Measurements from ENCODE around the gene MED8. TPM values are rescaled to one million over a fixed set of nuclear protein-coding genes. Genes with fewer than 3 reads are reported as not detected.

The MED8 gene
- total RNA-seq, 5 donors from 2014 or later (not counting 1 experiment from before 2014, with no cell fraction given): 11.4 to 32.9 (median 29.5) TPM

- ATAC-seq (replicated peaks in 1 of 4) (no peak), DNase-seq (no peak)
- POLR2A ChIA-PET: no interaction called here
- H3K36me3 ChIP-seq (ENCODE audit: control insufficient read depth in 2 of 2, extremely low read depth in 1 of 2, insufficient read depth in 1 of 2, low read length in 1 of 2): peaks cover 22 to 68% of the 10 kb centered on the region in 2 donors
- 100% methylated on average over 2 of the region's 3 CpGs for WGBS (ENCODE audit: insufficient coverage)
- H3K4me1 ChIP-seq (ENCODE audit: control insufficient read depth in 1 of 2, extremely low read depth in 1 of 2, insufficient read depth in 2 of 2, low read length in 2 of 2): no peaks in the 10 kb centered on the region
- no peaks in the 10 kb centered on the region for H3K27me3 ChIP-seq (replicated peaks in 1 of 2; ENCODE audit: control insufficient read depth in 2 of 2, extremely low read depth in 1 of 2, insufficient read depth in 2 of 2, low read length in 1 of 2)
- no peak overlapping the region for H3K4me3 Mint-ChIP-seq
- peaks cover 37% of the 10 kb centered on the region for H3K36me3 Mint-ChIP-seq
- H3K9me3 ChIP-seq: no peaks in the 10 kb centered on the region
- H3K27ac ChIP-seq (ENCODE audit: low read length): no peak overlapping the region
- no peaks in the 10 kb centered on the region for H3K4me1 Mint-ChIP-seq
- no peaks in the 10 kb centered on the region for H3K9me3 Mint-ChIP-seq
- no peak overlapping the region for H3K4me3 ChIP-seq (ENCODE audit: control insufficient read depth in 1 of 2, extremely low read depth in 1 of 2, low read length in 1 of 2)
- no peaks in the 10 kb centered on the region for H3K27me3 Mint-ChIP-seq
- CTCF ChIA-PET: interaction anchor here in 1 of 2 donors (0.6 kb wide), 1 partner anchor 82 kb away, joined by 3 read pairs; no protein-coding TSS in a partner anchor
- no peak overlapping the region for H3K27ac Mint-ChIP-seq
Measured at GRCh38 chr1:43436371-43436770, 46.8 kb upstream of the MED8 start.

- Histone ChIP-seq H3K27ac (ENCODE audit: low read length) (no peak overlapping the region), H3K9me3 (no peaks in the 10 kb centered on the region), H3K27me3 (replicated peaks in 1 of 2; ENCODE audit: control insufficient read depth in 2 of 2, extremely low read depth in 1 of 2, insufficient read depth in 2 of 2, low read length in 1 of 2) (no peaks in the 10 kb centered on the region), H3K4me1 (ENCODE audit: control insufficient read depth in 1 of 2, extremely low read depth in 1 of 2, insufficient read depth in 2 of 2, low read length in 2 of 2) (no peaks in the 10 kb centered on the region), H3K36me3 (ENCODE audit: control insufficient read depth in 2 of 2, extremely low read depth in 1 of 2, insufficient read depth in 1 of 2, low read length in 1 of 2) (peaks cover 25 to 68% of the 10 kb centered on the region in 2 donors), H3K4me3 (ENCODE audit: control insufficient read depth in 1 of 2, extremely low read depth in 1 of 2, low read length in 1 of 2) (no peak overlapping the region)
- POLR2A ChIA-PET: no interaction called here
- H3K4me1 Mint-ChIP-seq: no peaks in the 10 kb centered on the region
- CTCF ChIA-PET: interaction anchor here in 1 of 2 donors (0.6 kb wide), 1 partner anchor 197 kb away, joined by 3 read pairs; no protein-coding TSS in a partner anchor
- ATAC-seq (replicated peaks in 1 of 4) (no peak), DNase-seq (no peak)
- H3K27me3 Mint-ChIP-seq: no peaks in the 10 kb centered on the region
- WGBS (ENCODE audit: insufficient coverage): 91% methylated on average over 9 of the region's 14 CpGs
- no peak overlapping the region for H3K4me3 Mint-ChIP-seq
- peak overlapping the region; percentile 40 to 46 for H3K27ac Mint-ChIP-seq
- H3K36me3 Mint-ChIP-seq: peaks cover 46% of the 10 kb centered on the region
- H3K9me3 Mint-ChIP-seq: no peaks in the 10 kb centered on the region
Measured at GRCh38 chr1:43435146-43436145, 45.8 kb upstream of the MED8 start.

GRCh38 chr1:43434256-43434655, 44.7 kb upstream of the MED8 start:
- CTCF ChIA-PET: no interaction called here

GRCh38 chr1:43432907-43433306, 43.3 kb upstream of the MED8 start:
- H3K27ac ChIP-seq (ENCODE audit: low read length): no peak overlapping the region
- POLR2A ChIA-PET: no interaction called here
- CTCF ChIA-PET: interaction anchor here in 1 of 2 donors (0.5 kb wide), 1 partner anchor 619 kb away, joined by 5 read pairs; no protein-coding TSS in a partner anchor
- Mint-ChIP-seq H3K27me3 (no peaks in the 10 kb centered on the region), H3K4me1 (no peaks in the 10 kb centered on the region), H3K36me3 (peaks cover 57% of the 10 kb centered on the region), H3K27ac (no peak overlapping the region), H3K4me3 (no peak overlapping the region), H3K9me3 (no peaks in the 10 kb centered on the region)
- DNase-seq: no peak
- no peaks in the 10 kb centered on the region for H3K9me3 ChIP-seq
- peaks cover 27 to 73% of the 10 kb centered on the region in 2 donors for H3K36me3 ChIP-seq (ENCODE audit: control insufficient read depth in 2 of 2, extremely low read depth in 1 of 2, insufficient read depth in 1 of 2, low read length in 1 of 2)
- no peaks in the 10 kb centered on the region for H3K4me1 ChIP-seq (ENCODE audit: control insufficient read depth in 1 of 2, extremely low read depth in 1 of 2, insufficient read depth in 2 of 2, low read length in 2 of 2)
- ATAC-seq (replicated peaks in 1 of 4): no peak
- no peak overlapping the region for H3K4me3 ChIP-seq (ENCODE audit: control insufficient read depth in 1 of 2, extremely low read depth in 1 of 2, low read length in 1 of 2)
- WGBS (ENCODE audit: insufficient coverage): 100% methylated on average over 2 of the region's 5 CpGs
- no peaks in the 10 kb centered on the region for H3K27me3 ChIP-seq (replicated peaks in 1 of 2; ENCODE audit: control insufficient read depth in 2 of 2, extremely low read depth in 1 of 2, insufficient read depth in 2 of 2, low read length in 1 of 2)

More at GRCh38 chr1:43434256-43434655, 44.7 kb upstream of the MED8 start:
- H3K36me3 ChIP-seq (ENCODE audit: control insufficient read depth in 2 of 2, extremely low read depth in 1 of 2, insufficient read depth in 1 of 2, low read length in 1 of 2): peaks cover 27 to 68% of the 10 kb centered on the region in 2 donors
- Mint-ChIP-seq H3K4me3 (no peak overlapping the region), H3K36me3 (peaks cover 58% of the 10 kb centered on the region), H3K27ac (no peak overlapping the region), H3K9me3 (no peaks in the 10 kb centered on the region), H3K27me3 (no peaks in the 10 kb centered on the region), H3K4me1 (no peaks in the 10 kb centered on the region)
- POLR2A ChIA-PET: no interaction called here
- H3K4me1 ChIP-seq (ENCODE audit: control insufficient read depth in 1 of 2, extremely low read depth in 1 of 2, insufficient read depth in 2 of 2, low read length in 2 of 2): no peaks in the 10 kb centered on the region
- ATAC-seq (replicated peaks in 1 of 4) (no peak), DNase-seq (no peak)
- no peaks in the 10 kb centered on the region for H3K9me3 ChIP-seq
- no peak overlapping the region for H3K27ac ChIP-seq (ENCODE audit: low read length)
- H3K4me3 ChIP-seq (ENCODE audit: control insufficient read depth in 1 of 2, extremely low read depth in 1 of 2, low read length in 1 of 2): no peak overlapping the region
- 100% methylated on average over 5 of the region's 7 CpGs for WGBS (ENCODE audit: insufficient coverage)
- no peaks in the 10 kb centered on the region for H3K27me3 ChIP-seq (replicated peaks in 1 of 2; ENCODE audit: control insufficient read depth in 2 of 2, extremely low read depth in 1 of 2, insufficient read depth in 2 of 2, low read length in 1 of 2)

- Mint-ChIP-seq H3K4me1 (no peaks in the 10 kb centered on the region), H3K9me3 (no peaks in the 10 kb centered on the region), H3K4me3 (no peak overlapping the region), H3K27ac (no peak overlapping the region), H3K27me3 (no peaks in the 10 kb centered on the region), H3K36me3 (peaks cover 62% of the 10 kb centered on the region)
- Histone ChIP-seq H3K4me3 (ENCODE audit: control insufficient read depth in 1 of 2, extremely low read depth in 1 of 2, low read length in 1 of 2) (no peak overlapping the region), H3K4me1 (ENCODE audit: control insufficient read depth in 1 of 2, extremely low read depth in 1 of 2, insufficient read depth in 2 of 2, low read length in 2 of 2) (no peaks in the 10 kb centered on the region), H3K27me3 (replicated peaks in 1 of 2; ENCODE audit: control insufficient read depth in 2 of 2, extremely low read depth in 1 of 2, insufficient read depth in 2 of 2, low read length in 1 of 2) (no peaks in the 10 kb centered on the region), H3K27ac (ENCODE audit: low read length) (no peak overlapping the region), H3K36me3 (ENCODE audit: control insufficient read depth in 2 of 2, extremely low read depth in 1 of 2, insufficient read depth in 1 of 2, low read length in 1 of 2) (peaks cover 30 to 79% of the 10 kb centered on the region in 2 donors), H3K9me3 (no peaks in the 10 kb centered on the region)
- ATAC-seq (replicated peaks in 1 of 4): no peak
- 98% methylated on average over 5 of the region's 9 CpGs for WGBS (ENCODE audit: insufficient coverage)
- ChIA-PET POLR2A (no interaction called here), CTCF (interaction anchor here in 1 of 2 donors (0.6 kb wide), 1 partner anchor 42 kb away, joined by 3 read pairs; no protein-coding TSS in a partner anchor)
- no peak for DNase-seq
Measured at GRCh38 chr1:43432171-43432860, 42.7 kb upstream of the MED8 start.

GRCh38 chr1:43431676-43432075, 42.1 kb upstream of the MED8 start:
- no peak overlapping the region for H3K27ac Mint-ChIP-seq
- WGBS (ENCODE audit: insufficient coverage): 96% methylated on average over 7 of the region's 9 CpGs
- H3K27ac ChIP-seq (ENCODE audit: low read length): no peak overlapping the region
- ChIA-PET POLR2A (no interaction called here), CTCF (interaction anchor here in 1 of 2 donors (0.6 kb wide), 1 partner anchor 41 kb away, joined by 3 read pairs; no protein-coding TSS in a partner anchor)
- H3K4me1 ChIP-seq (ENCODE audit: control insufficient read depth in 1 of 2, extremely low read depth in 1 of 2, insufficient read depth in 2 of 2, low read length in 2 of 2): no peaks in the 10 kb centered on the region
- DNase-seq (no peak), ATAC-seq (replicated peaks in 1 of 4) (no peak)
- no peak overlapping the region for H3K4me3 ChIP-seq (ENCODE audit: control insufficient read depth in 1 of 2, extremely low read depth in 1 of 2, low read length in 1 of 2)
- no peaks in the 10 kb centered on the region for H3K9me3 ChIP-seq
- H3K27me3 ChIP-seq (replicated peaks in 1 of 2; ENCODE audit: control insufficient read depth in 2 of 2, extremely low read depth in 1 of 2, insufficient read depth in 2 of 2, low read length in 1 of 2): no peaks in the 10 kb centered on the region
- H3K4me3 Mint-ChIP-seq: no peak overlapping the region
- peaks cover 69% of the 10 kb centered on the region for H3K36me3 Mint-ChIP-seq
- H3K27me3 Mint-ChIP-seq: no peaks in the 10 kb centered on the region
- no peaks in the 10 kb centered on the region for H3K9me3 Mint-ChIP-seq
- no peaks in the 10 kb centered on the region for H3K4me1 Mint-ChIP-seq
- peaks cover 30 to 85% of the 10 kb centered on the region in 2 donors for H3K36me3 ChIP-seq (ENCODE audit: control insufficient read depth in 2 of 2, extremely low read depth in 1 of 2, insufficient read depth in 1 of 2, low read length in 1 of 2)

All from T-cell (primary cell).